Left ventricle myocardium inferior (tissue), 1 donor: Measurements from ENCODE around the gene CTBP2. TPM values are rescaled to one million over a fixed set of nuclear protein-coding genes. Genes with fewer than 3 reads are reported as not detected.

ENCODE experiments used
- DNase-seq: peaks from one replicate; pipeline ENCODE4 v3.0.0-alpha.2; 2020
- H3K27ac ChIP-seq: fragments of 200-600 bp; replicated peaks from 2 replicates; pipeline ENCODE4 v1.8.0; 2021
- H3K27me3 ChIP-seq: fragments of 200-600 bp; 2 replicates; pipeline ENCODE4 v1.8.0; 2021; ENCODE audit warnings: low read depth
- H3K36me3 ChIP-seq: fragments of 200-600 bp; 2 replicates; pipeline ENCODE4 v1.8.0; 2021
- H3K4me1 ChIP-seq: fragments of 200-600 bp; 2 replicates; pipeline ENCODE4 v1.8.0; 2021
- H3K4me3 ChIP-seq: fragments of 200-600 bp; 2 replicates; pipeline ENCODE4 v1.8.0; 2021; ENCODE audit warnings: mild to moderate bottlenecking, moderate library complexity
- H3K9me3 ChIP-seq: fragments of 200-600 bp; replicated peaks from 2 replicates; pipeline ENCODE4 v1.8.0; 2021
- CTCF ChIP-seq: fragments of 200-600 bp; IDR thresholded peaks from 2 replicates; pipeline ENCODE4 v1.8.0; 2021; ENCODE audit warnings: antibody characterized with exemption, mild to moderate bottlenecking, borderline replicate concordance
- intact Hi-C: fragments of 100-400 bp; cut with micrococcal nuclease; formaldehyde crosslinking; loops from one replicate; pipeline ENCODE4 v1.11.0; 2022
- total RNA-seq: library from RNA; stranded (reverse); fragmentation: NEBNext Ultra II Directional; extraction: Animal tissue kit (Norgen Biotek cat#: 25700); gene quantifications from one replicate; pipeline ENCODE4 v1.2.1, GENCODE V29; 2021
- donor health status: DM: no; HTN: yes; CAD: no; lungs with severe emphysema.

Gene CTBP2
- total RNA-seq, 1 donor from 2014 or later = 29.1 TPM

GRCh38 chr10:124943301-124944092 is 216.9 kb downstream of the CTBP2 start:
- peaks cover 5% of the 10 kb centered on the region for H3K36me3 ChIP-seq
- no peak for TF ChIP-seq CTCF
- intact Hi-C loops = no loop called here
- H3K9me3 ChIP-seq = no peaks in the 10 kb centered on the region
- peak overlapping the region; percentile 75 for H3K27ac ChIP-seq
- DNase-seq = no peak
- H3K27me3 ChIP-seq = no peaks in the 10 kb centered on the region
- peaks cover 94% of the 10 kb centered on the region for H3K4me1 ChIP-seq
- H3K4me3 ChIP-seq = peak overlapping the region; percentile 47

DNA sequence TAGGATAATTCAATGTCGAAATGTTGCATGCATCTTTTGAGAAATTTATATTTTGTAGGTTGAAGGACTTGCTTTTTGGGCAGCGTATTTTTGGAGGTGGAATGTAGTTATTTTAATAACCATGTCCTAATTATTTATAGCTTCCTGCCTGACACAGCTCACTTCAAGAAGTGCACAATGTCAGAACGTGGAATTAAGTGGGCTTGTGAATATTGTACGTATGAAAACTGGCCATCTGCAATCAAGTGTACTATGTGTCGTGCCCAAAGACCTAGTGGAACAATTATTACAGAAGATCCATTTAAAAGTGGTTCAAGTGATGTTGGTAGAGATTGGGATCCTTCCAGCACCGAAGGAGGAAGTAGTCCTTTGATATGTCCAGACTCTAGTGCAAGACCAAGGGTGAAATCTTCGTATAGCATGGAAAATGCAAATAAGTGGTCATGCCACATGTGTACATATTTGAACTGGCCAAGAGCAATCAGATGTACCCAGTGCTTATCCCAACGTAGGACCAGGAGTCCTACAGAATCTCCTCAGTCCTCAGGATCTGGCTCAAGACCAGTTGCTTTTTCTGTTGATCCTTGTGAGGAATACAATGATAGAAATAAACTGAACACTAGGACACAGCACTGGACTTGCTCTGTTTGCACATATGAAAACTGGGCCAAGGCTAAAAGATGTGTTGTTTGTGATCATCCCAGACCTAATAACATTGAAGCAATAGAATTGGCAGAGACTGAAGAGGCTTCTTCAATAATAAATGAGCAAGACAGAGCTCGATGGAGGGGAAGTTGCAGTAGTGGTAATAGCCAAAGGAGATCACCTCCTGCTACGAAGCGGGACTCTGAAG is 217.8 kb downstream of the CTBP2 start:
- peaks cover 5% of the 10 kb centered on the region for H3K36me3 ChIP-seq
- H3K27ac ChIP-seq = peak overlapping the region; percentile 75

GRCh38 chr10:124941823-124942222 is 218.5 kb downstream of the CTBP2 start, which contains the start of gene ZRANB1:
TSS of gene ZRANB1 (plus strand) at chr10:124942123. CDS start at chr10:124942494, 371 bp downstream.
- no peak for DNase-seq
- no peak for TF ChIP-seq CTCF
- no peaks in the 10 kb centered on the region for H3K27me3 ChIP-seq
- H3K36me3 ChIP-seq = peaks cover 5% of the 10 kb centered on the region
- H3K9me3 ChIP-seq = no peaks in the 10 kb centered on the region
- peak within 1 kb of the TSS; percentile 47 for H3K4me3 ChIP-seq
- H3K27ac ChIP-seq = peak within 1 kb of the TSS; percentile 75
- H3K4me1 ChIP-seq = peaks cover 79% of the 10 kb centered on the region
- intact Hi-C loops = no loop called here

More for the DNA sequence above, 217.8 kb downstream of the CTBP2 start:
- no peak for TF ChIP-seq CTCF
- intact Hi-C loops = no loop called here
- Histone ChIP-seq H3K27me3 (no peaks in the 10 kb centered on the region), H3K9me3 (no peaks in the 10 kb centered on the region), H3K4me3 (peak overlapping the region; percentile 47), H3K4me1 (peaks cover 86% of the 10 kb centered on the region)
- DNase-seq = no peak

- Histone ChIP-seq H3K4me1 (peaks cover 67% of the 10 kb centered on the region), H3K27ac (no peak overlapping the region), H3K4me3 (no peak overlapping the region), H3K9me3 (no peaks in the 10 kb centered on the region), H3K36me3 (peaks cover 5% of the 10 kb centered on the region), H3K27me3 (no peaks in the 10 kb centered on the region)
- intact Hi-C loops = no loop called here
- TF ChIP-seq CTCF = no peak
- no peak for DNase-seq
These were observed 221.1 kb downstream of the CTBP2 start for GRCh38 chr10:124939290-124939689.

- Histone ChIP-seq H3K4me1 (peaks cover 53% of the 10 kb centered on the region), H3K27ac (no peak overlapping the region), H3K27me3 (no peaks in the 10 kb centered on the region), H3K9me3 (peaks cover 3% of the 10 kb centered on the region), H3K36me3 (peaks cover 1% of the 10 kb centered on the region), H3K4me3 (no peak overlapping the region)
- intact Hi-C loops = no loop called here
- DNase-seq = no peak
- TF ChIP-seq CTCF = no peak
These were observed 223.6 kb downstream of the CTBP2 start for GRCh38 chr10:124936813-124937212.
